Glutamatergic neuron (in vitro differentiated cells): ENCODE data around the gene DOCK11. TPM values are rescaled to one million over a fixed set of nuclear protein-coding genes. Genes with fewer than 3 reads are reported as not detected.

ENCODE experiments used
- DNase-seq: peaks from one replicate; pipeline ENCODE4 v3.0.0; 2022
- H3K27ac Mint-ChIP-seq: one replicate; pipeline ENCODE4 v1.8.0; 2020; ENCODE audit warnings: mild to moderate bottlenecking, mixed read lengths, inconsistent platforms; ENCODE audit not compliant: unreplicated experiment
- H3K27me3 Mint-ChIP-seq: one replicate; pipeline ENCODE4 v1.8.0; 2020; ENCODE audit warnings: mild to moderate bottlenecking, moderate library complexity, mixed read lengths, inconsistent platforms; ENCODE audit not compliant: unreplicated experiment
- H3K36me3 Mint-ChIP-seq: one replicate; pipeline ENCODE4 v1.8.0; 2020; ENCODE audit warnings: mild to moderate bottlenecking, mixed read lengths, inconsistent platforms; ENCODE audit not compliant: unreplicated experiment
- H3K4me1 Mint-ChIP-seq: one replicate; pipeline ENCODE4 v1.8.0; 2020; ENCODE audit warnings: mild to moderate bottlenecking, low read depth, mixed read lengths, inconsistent platforms; ENCODE audit not compliant: unreplicated experiment
- H3K4me3 Mint-ChIP-seq: one replicate; pipeline ENCODE4 v1.8.0; 2020; ENCODE audit warnings: mild to moderate bottlenecking, mixed read lengths, inconsistent platforms; ENCODE audit not compliant: unreplicated experiment
- H3K9me3 Mint-ChIP-seq: one replicate; pipeline ENCODE4 v1.8.0; 2020; ENCODE audit warnings: mild to moderate bottlenecking, moderate library complexity, mixed read lengths, inconsistent platforms; ENCODE audit not compliant: unreplicated experiment
- CTCF ChIP-seq: fragments of 200-600 bp; sonication (generic); IDR thresholded peaks from one replicate; pipeline ENCODE4 v1.5.0; 2021; ENCODE audit not compliant: partially characterized antibody, unreplicated experiment
- total RNA-seq: library from RNA; stranded (reverse); fragmentation: NEBNext Ultra II Directional; extraction: Animal tissue kit (Norgen Biotek cat#: 25700); gene quantifications from one replicate; pipeline ENCODE4 v1.2.1, GENCODE V29; 2021; ENCODE audit not compliant: unreplicated experiment

Gene DOCK11
- total RNA-seq, 1 donor from 2014 or later, result 53.1 TPM

GRCh38 chrX:118496763-118497079 lies 1.1 kb downstream of the DOCK11 start:
- Mint-ChIP-seq H3K36me3 (no peaks in the 10 kb centered on the region), H3K4me3 (peak overlapping the region; percentile 92), H3K27ac (peak overlapping the region; percentile 91), H3K27me3 (peaks cover 2% of the 10 kb centered on the region), H3K4me1 (peaks cover 11% of the 10 kb centered on the region), H3K9me3 (peaks cover 8% of the 10 kb centered on the region)
- TF ChIP-seq CTCF, result no peak
- DNase-seq, result no peak

DNA sequence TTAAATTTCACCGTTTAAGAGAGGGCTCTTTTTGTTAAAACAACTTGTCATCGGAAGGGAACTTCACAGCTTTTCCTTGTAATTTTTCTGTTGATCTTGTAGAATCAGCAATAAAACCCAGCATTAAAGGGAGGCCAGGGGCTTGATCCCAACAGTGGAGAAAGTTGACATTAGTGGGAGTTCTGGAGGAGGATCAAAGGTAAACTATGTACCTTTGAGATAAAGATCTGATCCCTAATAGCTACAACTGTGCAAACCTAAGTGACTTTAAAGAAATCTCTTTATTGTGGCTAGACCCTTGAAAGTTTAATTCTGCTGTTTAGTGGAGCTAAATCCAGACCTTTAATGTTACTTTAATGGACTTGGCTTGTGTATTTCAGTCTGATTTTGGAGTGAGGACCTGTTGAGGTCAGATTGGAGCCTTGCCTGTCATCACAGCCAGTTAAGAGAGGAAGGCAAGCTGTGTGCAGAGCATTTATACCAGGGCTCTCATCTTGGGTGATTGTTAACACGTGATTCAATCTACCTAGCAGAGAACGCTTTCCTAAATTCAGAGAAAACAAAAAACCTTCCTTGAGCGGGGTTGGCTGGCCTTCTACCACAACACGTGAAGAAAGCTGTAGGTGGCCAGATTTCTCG lies 1.7 kb downstream of the DOCK11 start:
- Mint-ChIP-seq H3K36me3 (no peaks in the 10 kb centered on the region), H3K9me3 (peaks cover 8% of the 10 kb centered on the region), H3K4me3 (peak overlapping the region; percentile 92), H3K27ac (peak overlapping the region; percentile 91), H3K4me1 (peaks cover 11% of the 10 kb centered on the region), H3K27me3 (peaks cover 2% of the 10 kb centered on the region)
- DNase-seq, result no peak
- no peak for TF ChIP-seq CTCF

DNA sequence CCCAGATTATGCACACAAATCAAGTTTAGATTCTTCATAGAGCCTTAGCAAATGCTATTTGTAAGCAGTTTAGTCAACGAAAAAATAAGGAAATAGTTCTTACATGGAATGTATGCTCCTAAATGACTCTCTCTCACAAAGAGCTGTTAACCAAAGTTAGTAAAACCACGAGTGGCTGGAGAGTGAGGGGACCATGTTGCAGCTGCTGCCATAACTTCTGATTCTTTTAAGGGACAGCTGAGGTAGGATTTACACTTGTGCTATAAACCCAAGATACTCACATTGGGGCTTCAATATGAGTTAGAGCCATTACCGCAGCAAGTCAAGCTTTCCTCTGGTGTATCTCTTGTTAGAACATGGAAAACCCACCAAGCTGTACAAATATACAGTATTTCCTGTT lies 2.7 kb downstream of the DOCK11 start:
- H3K27ac Mint-ChIP-seq, result no peak overlapping the region
- peaks cover under 1% of the 10 kb centered on the region for H3K27me3 Mint-ChIP-seq
- H3K36me3 Mint-ChIP-seq, result no peaks in the 10 kb centered on the region
- no peak for TF ChIP-seq CTCF
- H3K4me3 Mint-ChIP-seq, result no peak overlapping the region
- DNase-seq, result no peak
- peaks cover 5% of the 10 kb centered on the region for H3K9me3 Mint-ChIP-seq
- peaks cover 8% of the 10 kb centered on the region for H3K4me1 Mint-ChIP-seq

DNA sequence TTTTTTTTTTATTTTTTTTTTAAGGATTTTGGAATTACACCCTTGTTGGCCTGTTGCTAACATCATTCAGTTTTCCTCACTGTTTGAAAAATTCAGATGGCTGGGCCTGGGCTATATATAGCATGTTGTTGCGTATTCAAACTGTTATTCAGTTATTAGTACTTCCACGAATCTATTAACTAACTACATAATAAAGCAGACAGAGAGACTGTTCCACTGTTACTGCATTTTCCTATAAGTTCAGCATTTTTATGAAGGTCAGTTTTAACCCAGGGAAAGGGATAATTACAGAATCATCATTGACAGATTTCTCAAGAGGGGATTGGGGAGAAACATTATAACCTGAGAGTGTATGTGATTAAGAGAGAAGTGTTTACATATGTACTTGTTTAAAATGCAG lies 3.1 kb downstream of the DOCK11 start:
- no peaks in the 10 kb centered on the region for H3K27me3 Mint-ChIP-seq
- no peak for TF ChIP-seq CTCF
- no peaks in the 10 kb centered on the region for H3K36me3 Mint-ChIP-seq
- peaks cover 3% of the 10 kb centered on the region for H3K9me3 Mint-ChIP-seq
- H3K4me1 Mint-ChIP-seq, result peaks cover 9% of the 10 kb centered on the region
- DNase-seq, result no peak
- peak overlapping the region; percentile 7 for H3K27ac Mint-ChIP-seq
- H3K4me3 Mint-ChIP-seq, result peak overlapping the region; percentile 83

- peak overlapping the region; percentile 83 for H3K4me3 Mint-ChIP-seq
- no peaks in the 10 kb centered on the region for H3K36me3 Mint-ChIP-seq
- H3K9me3 Mint-ChIP-seq, result peaks cover 3% of the 10 kb centered on the region
- peaks cover 9% of the 10 kb centered on the region for H3K4me1 Mint-ChIP-seq
- no peak for TF ChIP-seq CTCF
- H3K27me3 Mint-ChIP-seq, result no peaks in the 10 kb centered on the region
- no peak for DNase-seq
- peak overlapping the region; percentile 7 for H3K27ac Mint-ChIP-seq
Measured at GRCh38 chrX:118499295-118499694, 3.7 kb downstream of the DOCK11 start.
